TTC549 (cell line): ENCODE data around the gene TIGD3.

ENCODE experiments used
- FAIRE-seq: peaks from 2 replicates; lab custom pipeline; 2012; peaks lifted over from hg19 to GRCh38; lab: Jason Lieb, UNC

The TIGD3 gene, protein sequence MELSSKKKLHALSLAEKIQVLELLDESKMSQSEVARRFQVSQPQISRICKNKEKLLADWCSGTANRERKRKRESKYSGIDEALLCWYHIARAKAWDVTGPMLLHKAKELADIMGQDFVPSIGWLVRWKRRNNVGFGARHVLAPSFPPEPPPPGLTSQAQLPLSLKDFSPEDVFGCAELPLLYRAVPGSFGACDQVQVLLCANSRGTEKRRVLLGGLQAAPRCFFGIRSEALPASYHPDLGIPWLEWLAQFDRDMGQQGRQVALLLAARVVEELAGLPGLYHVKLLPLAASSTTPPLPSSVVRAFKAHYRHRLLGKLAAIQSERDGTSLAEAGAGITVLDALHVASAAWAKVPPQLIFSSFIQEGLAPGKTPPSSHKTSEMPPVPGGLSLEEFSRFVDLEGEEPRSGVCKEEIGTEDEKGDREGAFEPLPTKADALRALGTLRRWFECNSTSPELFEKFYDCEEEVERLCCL

DNA sequence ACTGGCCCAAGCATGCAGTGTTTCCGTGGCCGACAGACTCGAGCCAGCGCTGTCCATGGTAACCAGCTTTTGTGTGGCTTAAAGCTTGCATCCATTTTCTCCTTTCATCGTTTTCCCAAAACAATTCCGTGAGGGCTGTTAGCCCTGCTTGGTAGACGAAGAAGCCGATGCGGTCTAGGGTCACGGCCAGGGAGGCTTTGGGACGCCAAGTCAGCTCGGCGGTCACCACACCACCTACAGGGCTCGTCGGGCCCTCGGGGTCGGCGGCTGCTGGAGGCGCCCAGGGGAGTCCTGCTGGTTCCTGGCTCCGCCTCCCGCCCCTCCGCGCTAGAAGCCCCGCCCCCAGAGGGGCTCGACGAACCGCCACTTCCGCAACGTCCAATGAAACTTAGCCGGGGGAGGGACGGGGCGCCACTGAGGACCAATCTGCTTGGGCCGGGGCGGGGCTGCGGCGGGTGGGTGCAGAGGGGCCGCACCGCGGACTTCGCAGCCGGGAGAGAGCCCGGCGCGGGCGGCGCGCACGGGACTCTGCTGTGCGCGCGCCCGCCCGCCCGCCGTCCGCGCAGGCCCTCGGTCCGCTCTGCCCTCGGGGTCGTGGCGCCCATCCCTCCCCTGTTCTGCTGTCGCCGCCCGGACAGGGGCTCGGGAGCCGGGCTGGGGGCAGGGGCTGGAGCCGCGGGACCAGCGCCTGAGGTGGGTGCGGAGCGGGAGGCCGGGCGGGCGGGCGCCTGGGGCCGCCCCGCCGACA lies at the start of gene TIGD3:
TIGD3 (plus strand) TSS at position 487 of the 748 bp plus-strand sequence. CDS start 1,058 bp downstream, outside the sequence.
- no peak for FAIRE-seq

- no peak for FAIRE-seq
Measured at GRCh38 chr11:65305501-65306268, 48.9 kb upstream of the TIGD3 start.

GRCh38 chr11:65307298-65308229 lies 47.0 kb upstream of the TIGD3 start:
- no peak for FAIRE-seq

- FAIRE-seq, result no peak
Measured at GRCh38 chr11:65308281-65308891, 46.2 kb upstream of the TIGD3 start.

- FAIRE-seq, result no peak
Measured at GRCh38 chr11:65309006-65309405, 45.5 kb upstream of the TIGD3 start.

DNA sequence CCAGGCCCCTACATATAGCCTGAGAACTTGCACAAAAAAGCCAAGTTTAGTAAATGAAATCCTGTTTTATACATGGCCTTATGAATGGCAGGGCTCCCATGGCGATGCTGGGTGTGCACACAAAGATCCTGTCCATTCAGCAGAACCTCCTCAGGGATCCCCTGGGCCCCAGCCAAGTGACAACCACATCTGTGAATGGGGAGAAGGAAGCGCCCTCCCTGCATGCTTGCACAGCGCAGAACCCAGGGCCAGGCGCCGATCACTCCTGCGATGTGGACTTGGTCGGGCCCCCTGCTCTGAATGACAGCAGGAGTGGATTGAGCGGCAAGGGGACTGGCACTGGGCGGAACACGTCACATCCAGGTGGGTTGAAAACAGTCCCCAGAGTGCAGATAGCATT lies 44.3 kb upstream of the TIGD3 start:
- FAIRE-seq, result no peak

DNA sequence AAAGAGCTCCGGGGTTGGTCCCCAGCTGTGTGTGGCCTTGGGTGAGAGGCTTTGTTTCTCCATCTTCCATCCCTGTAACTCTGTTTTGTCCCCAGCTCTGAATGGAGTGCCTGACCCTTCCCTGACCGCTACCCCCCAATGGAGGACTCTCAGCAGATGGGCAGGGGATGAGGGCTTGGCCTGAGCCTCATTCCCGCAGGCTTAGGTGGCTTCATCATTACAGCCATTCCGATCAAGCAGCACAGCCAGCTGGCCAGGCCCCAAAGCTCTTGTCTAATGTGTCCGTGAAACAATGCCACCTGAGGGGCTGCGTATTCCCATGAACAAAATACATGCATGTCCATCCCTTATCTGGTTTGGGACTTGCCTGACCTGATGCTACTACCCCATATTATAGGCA lies 43.8 kb upstream of the TIGD3 start:
- no peak for FAIRE-seq

- no peak for FAIRE-seq
Measured at GRCh38 chr11:65311170-65311678, 43.3 kb upstream of the TIGD3 start.

DNA sequence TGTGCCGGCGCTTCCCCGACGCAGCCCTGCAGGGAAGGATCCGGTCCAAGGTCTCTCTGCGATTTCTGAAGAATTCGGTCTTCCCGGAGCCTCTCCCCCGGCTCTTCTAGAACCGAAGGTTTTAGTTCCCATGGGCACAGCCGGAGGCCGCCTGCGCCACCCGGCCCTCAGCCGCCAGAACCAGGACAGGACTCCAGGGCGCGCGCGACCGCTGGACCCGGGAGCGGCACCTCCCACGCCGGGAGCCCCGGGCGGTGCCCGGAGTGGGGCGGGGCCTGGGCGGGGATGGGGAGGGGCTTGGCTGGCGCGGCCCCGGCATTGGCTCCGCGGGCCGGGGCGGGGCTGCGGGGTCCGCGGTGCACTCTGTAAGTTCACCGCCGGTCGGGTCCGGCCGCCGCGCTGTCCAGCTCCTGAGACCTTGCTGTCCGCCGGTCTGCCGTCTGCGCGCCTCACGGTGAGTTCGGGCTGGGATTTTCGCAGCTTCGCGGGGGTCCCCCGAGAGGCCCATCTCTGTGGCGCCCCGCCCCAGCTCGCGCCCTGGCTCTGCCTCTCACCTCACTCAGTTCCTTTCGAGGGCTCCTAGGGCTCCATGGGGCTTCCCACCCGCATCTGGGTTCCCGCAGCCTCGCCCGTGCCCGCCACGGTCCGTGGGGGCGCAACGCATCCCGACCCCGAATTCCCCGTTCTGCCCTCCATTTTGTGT lies 39.9 kb upstream of the TIGD3 start, which contains the start of gene CDC42EP2:
CDC42EP2 (plus strand) TSS at position 366 of the 703 bp plus-strand sequence. CDS start 6,033 bp downstream, outside the sequence.
- no peak for FAIRE-seq

- FAIRE-seq, result no peak
Measured at GRCh38 chr11:65315204-65315865, 39.2 kb upstream of the TIGD3 start.

DNA sequence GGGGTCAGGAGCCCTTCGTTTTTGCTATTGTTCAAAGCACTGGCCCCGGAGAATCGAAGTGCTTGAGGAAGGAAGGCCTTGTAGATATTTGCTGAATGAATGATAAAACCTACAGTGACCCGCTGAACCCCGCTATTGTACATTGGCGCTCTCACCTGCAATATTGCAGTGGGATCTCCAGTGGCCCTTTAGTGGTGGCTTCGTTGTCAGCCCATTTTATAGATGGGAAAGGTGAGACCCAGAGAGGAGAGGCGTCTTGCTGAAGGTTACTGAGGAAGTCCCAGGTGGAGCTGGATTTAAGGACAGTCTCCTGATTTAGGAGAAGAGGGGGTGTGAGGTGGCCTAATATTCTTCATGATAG lies 38.7 kb upstream of the TIGD3 start:
- no peak for FAIRE-seq

- FAIRE-seq, result no peak
Measured at GRCh38 chr11:65316227-65317024, 38.1 kb upstream of the TIGD3 start.

DNA sequence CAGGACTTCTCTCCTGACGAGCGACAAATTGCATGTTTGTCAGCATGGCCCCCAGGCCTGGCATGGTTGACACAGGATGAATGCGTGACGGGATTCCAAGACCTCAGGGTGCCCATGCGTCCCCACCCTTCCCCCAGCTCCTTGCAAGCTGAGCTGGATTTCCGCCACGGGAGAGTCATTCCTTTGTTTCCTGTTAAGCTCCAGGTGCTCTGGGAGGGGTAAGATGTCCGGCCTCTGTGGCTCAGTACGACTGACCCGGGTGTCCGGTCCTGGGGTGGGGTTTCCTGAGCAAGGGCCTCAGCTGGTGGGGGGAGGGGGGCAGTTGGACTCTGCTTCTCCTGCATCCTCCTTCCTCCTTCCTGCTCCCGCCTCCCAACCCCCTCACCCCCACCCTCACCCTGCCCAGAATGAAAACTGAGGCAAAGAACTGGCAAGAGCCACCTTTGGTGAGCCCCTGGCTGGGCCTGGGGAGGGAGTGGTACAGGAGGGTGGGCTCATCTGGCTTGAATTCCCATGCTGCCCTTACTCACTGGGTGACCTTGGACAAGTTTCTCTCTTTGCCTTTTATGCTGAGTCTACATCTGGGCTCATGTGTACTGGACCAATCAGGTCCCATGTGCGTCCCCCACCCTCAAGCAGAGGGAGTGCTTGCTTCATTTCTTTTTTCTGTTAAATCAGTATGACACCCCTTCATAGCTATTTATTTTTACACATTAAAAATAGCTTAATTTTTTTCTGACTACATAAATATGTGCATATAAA lies 37.3 kb upstream of the TIGD3 start:
- FAIRE-seq, result no peak

DNA sequence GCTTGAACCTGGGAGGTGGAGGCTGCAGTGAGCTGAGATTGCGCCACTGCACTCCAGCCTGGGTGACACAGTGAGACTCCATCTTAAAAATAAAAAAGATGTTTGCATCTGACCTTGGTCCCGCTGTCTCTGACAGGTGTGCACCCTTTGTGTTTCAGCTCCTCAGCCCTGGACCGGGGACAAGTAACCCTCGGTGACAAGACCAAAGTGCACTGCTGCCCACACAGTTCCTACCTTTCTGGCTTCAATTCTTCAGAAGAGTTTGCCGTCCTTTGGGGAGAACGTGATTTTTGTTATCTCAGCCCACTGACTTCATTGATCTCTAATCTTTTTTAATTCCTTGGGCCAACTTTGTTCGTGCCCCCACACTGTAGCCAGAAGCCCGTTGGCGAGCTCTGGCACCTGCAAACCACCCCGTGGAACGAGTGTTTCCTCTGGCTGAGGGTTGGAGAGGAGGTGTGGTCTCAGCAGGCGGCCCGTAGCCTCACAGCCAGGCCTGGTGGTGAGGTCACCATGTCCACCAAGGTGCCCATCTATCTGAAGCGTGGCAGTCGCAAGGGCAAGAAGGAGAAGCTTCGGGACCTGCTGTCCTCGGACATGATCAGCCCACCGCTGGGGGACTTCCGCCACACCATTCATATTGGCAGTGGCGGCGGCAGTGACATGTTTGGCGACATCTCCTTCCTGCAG lies 34.0 kb upstream of the TIGD3 start:
- no peak for FAIRE-seq

- FAIRE-seq, result no peak
Measured at GRCh38 chr11:65321076-65321475, 33.5 kb upstream of the TIGD3 start.

DNA sequence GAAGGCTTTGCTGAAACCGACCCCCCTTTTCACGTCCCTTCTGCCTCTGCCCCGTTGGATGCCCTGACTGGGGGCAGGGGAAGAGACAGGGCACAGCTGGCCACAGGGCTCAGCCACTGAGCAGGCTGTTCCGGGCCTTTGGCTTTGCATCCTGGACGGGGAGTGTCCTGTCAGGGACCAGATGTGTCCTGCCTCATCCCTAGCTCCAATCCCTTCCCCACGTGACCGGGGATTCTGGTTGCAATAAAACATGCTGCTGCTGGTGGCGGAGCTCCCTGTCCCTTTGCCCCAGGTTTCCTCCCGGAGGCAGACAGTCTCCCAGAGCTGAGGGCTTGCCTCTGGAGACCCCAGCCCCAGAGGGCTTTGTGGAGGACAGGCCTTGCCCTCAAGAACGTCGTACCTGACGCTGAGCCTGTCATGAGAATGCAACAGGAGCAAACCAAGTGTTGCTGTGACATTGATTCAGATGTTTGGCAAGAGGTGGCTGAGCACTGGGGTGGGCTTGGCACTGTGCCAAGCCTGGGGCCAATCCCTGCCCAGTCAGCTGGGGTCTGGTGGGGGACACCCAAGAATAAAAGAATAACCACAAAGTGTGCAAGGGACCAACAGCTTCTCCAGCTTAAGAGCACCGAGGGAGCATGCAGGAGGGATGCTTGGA lies 32.6 kb upstream of the TIGD3 start:
- FAIRE-seq, result no peak

- no peak for FAIRE-seq
Measured at GRCh38 chr11:65323813-65324212, 30.7 kb upstream of the TIGD3 start.
